Activated CD8-positive, alpha-beta memory T cell treated with anti-CD3 and anti-CD28 coated beads for 4 hours (primary cell): ENCODE measurements around the gene CSTPP1.
"Not testable (repeated sequence)": the region's sequence is repeated elsewhere in the genome, so short reads cannot be mapped to it uniquely, and the experiment has no call there.

ENCODE experiments used
- DNase-seq, 2 donors: peaks; one replicate each; pipeline ENCODE4 v3.0.0-alpha.2; 2020; ENCODE audit warnings: low read depth in 2 of 2

Gene CSTPP1

DNA sequence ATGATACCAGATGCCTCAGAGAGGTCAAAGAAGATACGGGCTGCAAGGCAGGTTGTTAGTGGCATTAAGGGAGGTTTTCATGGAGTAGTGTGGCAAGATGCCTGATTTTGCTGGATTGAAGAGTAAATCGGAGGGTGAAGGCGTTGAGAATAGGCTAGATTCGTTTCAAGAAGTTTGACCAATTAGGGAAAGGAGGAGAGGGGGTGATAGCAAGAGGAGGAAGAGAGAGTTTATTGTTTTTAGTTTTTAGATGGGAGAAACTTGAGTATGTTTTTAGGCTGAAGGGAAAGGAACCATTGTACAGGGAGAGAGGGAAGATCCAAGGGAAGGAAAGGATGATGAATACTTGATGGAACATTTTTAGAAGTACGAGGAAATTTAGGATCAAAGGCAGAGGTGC is 16.5 kb downstream of the CSTPP1 start:
- no peak for DNase-seq

DNA sequence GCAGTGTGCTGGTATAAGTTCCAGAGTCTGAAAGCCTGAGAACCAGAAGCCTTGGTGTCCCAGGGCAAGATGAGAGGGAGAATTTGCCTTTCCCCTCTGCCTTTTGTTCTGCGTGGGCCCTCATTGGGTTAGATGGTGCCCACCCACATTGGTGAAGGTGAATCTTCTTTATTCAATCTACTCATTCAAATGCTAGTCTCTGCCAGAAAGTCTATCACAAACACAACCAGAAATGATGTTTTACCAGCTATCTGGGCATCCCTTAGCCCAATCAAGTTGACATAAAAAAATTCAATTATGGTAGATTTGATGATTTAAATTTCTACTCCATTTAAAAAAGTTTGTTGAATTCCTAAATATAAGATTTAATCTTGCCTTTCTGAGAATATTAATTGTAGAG is 22.2 kb downstream of the CSTPP1 start:
- DNase-seq: no peak

DNA sequence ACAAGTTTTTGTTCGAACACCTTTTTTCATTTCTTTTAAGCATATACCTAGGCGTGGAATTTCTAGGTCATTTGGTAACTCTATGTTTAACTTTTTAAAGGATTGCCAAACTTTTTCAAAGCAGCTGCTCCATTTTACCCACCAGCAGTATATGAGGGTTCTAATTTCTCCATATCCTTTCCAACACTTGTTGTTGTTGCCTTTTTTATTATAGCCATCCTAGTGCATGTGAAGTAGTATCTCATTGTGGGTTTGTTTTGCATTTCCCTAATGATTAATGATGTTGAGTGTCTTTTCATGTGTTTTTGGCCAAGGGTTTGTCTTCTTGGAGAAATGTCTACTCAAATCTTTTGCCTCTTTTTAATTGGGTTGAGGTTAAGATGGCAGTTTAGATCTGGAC is 24.5 kb downstream of the CSTPP1 start:
- DNase-seq: no peak

DNA sequence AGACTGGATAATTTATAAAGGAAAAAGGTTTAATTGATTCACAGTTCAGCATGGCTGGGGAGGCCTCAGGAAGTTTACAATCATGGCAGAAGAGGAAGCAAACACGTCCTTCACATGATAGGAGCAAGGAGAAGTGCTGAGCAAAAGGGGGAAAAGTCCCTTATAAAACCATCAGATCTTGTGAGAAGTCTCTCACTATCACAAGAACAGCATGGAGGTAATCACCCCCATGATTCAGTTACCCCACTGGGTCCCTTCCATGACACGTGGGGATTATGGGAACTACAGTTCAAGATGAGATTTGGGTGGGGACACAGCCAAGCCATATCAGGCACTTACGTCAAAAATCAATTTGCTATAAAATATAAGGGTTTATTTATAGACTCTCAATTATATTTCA is 25.3 kb downstream of the CSTPP1 start:
- not testable (repeated sequence) for DNase-seq

DNA sequence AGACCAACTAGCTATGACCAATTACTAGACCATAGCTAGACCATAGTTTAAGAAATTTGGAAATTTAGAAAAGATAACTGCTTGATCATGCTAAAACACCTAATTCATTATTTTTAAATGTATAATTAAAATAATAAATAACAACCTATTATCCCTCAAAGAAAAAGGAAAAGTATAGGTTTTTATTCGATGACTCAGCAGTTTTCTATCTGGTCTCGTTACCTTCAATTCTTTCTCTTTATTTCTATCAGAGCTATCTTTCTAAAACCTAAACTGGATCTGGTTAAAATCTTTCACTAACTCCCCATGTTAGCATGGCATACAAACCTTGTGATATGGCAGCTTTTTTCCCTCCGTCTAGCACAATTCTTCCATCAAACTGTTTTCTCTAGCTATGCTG is 27.3 kb downstream of the CSTPP1 start:
- DNase-seq: no peak

DNA sequence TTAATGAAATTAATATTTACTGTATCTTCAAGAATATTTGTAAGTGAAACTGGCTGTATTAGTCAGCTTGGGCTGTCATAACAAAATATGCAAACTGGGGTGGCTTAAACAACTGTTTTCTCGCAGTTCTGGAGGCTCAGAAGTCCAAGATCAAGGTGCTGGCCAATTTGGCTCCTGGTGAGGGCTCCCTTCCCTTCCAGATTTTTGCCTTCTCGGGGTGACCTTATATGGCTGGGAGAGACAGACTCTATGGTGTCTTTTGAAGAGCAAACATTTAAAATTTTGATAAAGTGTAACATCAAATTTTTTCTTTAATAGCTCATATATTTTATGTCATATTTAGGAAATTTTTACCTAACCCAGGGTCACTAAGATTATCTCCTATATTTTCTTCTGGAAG is 30.2 kb downstream of the CSTPP1 start:
- no peak for DNase-seq

DNA sequence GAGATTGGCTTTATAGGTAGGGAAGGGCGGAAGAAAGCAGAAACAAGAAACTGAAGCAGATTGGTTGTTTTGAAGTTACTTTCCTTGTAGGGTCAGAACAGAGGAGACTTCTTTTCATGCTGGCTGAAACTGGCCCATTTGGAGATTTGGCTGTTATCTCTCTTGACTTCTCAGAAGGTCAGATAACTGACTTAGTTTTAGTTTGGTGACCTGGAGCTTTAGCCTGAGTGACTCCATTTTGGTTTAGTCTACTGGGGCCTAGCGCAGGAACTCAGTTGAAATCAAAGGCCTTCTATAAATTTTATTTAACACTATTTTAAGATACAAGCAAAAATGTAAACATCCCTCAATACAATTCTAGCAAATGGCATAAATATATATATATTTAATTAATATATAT is 31.4 kb downstream of the CSTPP1 start:
- DNase-seq: no peak

DNA sequence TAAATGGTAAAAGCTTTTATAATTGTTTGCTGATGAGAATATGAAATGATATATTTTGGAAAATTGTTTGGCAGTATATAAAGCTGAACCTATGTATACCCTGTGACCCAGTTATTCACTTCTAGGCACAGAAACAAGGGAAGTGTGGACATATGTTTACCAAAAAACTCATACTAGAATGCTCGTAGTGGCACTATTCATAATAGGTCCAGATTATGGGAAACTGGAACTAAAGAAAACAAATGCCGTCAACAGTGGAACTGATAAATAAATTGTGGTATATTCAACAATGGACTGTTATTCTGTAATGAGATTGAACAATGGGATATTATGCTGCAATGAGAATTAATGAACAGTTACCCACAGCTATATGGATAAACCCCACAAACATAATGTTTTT is 32.8 kb downstream of the CSTPP1 start:
- DNase-seq: no peak

DNA sequence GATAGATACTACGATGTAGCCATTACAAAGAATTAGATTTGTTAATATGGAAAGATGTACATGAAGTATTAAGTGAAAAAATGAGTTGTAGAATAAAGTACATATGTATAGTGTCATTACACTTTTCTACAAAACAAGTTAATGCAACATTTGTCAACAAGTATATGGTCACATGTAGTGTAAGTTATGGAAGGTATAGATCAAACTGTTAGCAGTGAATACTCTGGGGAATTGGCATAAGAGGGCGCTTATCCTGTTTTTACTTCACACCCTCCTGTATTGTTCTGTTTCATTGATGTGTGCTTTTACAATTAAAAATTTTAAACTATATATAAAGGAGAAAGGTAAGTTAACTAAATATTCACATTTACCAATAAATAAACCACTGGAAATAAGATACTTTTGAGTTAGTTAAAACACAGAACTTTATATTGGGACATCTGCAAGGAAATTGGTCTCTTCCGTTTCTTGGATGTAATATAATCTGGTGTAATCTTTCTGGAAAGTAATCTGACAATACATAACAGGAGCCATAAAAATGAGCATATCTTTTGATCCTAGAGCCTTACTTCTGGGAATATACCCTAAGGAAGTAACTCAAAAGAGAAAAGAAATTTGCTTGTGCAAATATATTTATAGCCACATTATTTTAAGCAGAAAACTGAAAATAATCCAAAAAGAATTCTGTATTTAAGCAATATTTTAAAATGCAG is 34.5 kb downstream of the CSTPP1 start:
- DNase-seq: no peak

DNA sequence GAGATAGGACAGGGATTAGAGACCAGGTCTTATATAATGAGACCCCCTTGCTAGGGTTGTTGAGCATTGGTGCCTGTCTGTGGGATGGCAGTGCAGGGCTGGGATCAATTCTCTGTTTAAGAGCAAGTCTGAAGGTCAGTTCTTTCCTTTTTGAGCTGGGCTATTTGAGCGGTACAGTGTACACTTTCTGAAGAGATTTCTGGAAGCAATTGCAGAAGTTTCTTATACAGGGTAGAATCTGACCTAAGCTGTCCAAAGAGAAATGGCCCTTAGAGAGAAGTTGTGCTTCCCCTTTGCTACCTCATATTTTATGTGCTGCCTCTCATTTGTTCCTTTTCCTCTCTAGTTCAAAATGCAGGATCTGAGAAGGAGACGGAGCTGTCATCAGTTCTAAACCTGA is 35.8 kb downstream of the CSTPP1 start:
- no peak for DNase-seq

DNA sequence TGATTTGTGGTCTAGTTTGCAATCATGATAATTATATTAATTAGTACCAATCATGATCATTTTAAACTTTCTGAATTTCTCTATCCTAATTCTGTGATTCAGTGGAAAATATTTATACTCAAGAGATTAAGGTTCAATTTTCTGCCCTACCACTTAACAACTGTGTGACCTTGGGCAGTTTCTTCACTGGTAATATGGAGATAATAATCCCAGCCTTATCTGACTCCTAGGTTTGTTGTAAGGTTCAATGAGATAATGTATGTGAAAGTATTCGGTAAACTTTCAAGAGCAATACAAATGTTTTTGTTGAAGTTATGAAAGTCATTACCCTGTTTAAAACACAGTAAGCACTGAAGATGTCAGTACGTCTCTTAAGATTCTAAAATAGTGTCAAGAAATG is 36.3 kb downstream of the CSTPP1 start:
- DNase-seq: no peak

DNA sequence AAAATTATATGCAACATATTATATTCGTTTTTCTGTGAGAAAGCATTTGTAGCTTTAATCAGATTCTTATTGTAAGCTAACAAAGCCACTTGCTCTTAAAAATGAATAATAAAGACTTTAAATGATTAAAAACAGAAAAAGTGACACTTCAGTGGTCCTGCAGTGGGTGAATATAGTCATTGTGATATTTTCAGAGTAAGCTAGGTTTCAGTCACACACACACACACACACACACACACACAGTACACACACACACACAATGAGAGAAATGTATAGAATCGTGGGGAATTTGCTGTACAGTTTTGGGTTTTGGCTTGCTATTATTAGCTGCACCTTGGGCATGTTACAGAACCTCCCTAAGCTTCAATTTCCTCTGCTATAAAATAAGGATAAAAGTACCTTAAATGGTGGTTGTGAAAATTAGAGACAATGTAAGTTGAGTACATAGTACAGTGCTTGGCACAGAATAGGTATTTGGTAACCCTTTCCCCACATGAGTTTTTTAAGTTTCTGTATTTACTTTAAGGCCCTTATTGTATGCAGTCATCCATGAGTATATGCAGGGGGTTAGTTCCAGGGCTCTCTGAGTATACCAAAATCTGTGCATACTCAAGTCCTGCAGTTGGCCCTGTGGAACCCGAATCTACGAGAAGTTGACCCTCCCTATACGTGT is 39.8 kb downstream of the CSTPP1 start:
- no peak for DNase-seq

DNA sequence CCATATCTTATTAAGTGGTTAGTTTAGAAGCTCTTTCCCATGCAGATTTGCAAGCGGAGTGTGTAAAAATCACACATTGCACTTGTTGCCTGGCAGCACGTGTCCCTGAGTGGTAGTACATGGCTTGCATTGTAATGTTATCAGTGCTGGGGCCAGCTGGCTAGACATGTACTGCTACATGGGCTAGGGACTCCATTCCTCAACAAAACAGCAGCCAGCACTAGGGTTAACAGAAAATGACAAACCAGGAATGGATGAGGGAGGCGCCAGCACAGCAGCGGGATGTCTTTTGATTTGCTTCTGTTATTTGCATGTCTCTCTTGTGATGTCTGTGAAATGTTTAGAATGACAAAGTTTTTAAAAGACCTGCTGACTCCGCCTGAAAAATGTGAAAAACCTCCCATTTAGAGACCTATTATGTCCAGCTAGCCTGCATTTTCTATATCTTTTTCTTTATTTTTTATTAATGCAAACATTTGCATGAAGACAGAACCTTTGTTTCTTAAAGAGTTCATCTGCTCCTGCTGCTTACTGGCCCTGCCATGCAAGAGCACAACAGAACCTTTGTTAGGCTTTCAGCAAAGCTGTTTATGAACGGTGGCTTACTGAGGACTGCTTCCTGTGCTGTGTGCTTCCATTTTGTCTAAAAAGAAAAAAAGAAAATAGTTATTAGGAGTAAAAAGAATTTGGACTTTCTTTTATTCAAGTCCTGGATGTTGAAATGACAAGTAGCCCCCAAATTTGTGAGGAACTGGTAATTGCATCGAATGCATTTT is 40.7 kb downstream of the CSTPP1 start:
- no peak for DNase-seq

DNA sequence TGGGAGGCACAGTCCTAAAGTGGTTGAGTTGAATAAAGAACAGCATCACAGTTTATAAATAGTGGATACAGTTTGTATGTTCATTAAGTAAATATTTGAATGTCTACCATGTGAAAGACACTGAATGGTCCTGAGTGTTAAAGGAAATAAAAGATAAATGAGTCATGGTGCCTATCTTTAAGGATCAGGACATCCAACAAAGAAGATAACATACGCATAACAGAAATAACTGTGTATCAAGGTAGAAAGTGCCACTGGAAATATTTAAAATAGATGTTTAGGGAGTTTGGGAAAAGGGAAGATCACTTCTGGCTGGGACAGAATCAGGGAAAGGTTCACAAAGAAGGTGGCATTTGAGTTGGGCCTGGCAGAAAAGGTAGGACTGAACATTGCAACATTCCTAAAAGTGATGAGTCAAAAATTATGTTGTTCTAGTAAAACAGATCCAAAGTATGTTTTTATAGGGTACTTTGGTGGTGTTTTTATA is 41.5 kb downstream of the CSTPP1 start:
- DNase-seq: no peak

DNA sequence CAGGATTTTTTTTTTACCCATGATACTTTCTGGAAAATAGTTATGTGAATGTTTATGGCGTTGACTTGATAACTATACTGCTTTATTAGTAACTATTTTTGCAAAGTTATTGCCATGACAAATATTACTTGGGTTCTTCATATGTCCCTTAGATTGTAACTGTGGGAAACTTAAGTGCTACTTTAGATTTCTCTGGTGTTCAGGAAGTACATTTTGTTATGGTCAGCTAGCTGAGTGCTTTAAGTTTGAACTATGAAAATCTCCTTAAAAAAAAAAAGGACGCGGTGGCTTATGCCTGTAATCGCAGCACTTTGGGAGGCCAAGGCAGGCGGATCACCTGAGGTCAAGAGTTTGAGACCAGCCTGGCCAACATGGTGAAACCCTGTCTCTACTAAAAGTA is 42.8 kb downstream of the CSTPP1 start:
- no peak for DNase-seq

DNA sequence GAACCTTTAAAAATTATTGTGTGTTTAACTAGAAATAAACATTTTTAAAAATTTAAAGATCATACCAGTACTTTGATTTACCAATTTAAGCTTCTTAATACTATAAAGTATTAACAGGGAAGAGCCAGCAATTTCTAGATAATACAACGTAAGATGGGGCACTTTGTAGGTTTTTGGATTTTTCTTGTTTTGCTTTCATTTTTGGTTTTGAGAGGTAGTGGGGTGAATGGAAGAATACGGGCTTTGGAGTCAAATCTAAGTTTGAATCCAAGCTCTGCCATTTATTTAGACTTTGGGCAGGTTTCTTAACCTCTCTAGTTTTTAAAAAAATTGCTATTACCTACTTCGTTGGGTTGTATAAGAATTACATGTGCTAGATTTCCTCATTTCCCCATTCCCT is 44.9 kb downstream of the CSTPP1 start:
- DNase-seq: no peak

DNA sequence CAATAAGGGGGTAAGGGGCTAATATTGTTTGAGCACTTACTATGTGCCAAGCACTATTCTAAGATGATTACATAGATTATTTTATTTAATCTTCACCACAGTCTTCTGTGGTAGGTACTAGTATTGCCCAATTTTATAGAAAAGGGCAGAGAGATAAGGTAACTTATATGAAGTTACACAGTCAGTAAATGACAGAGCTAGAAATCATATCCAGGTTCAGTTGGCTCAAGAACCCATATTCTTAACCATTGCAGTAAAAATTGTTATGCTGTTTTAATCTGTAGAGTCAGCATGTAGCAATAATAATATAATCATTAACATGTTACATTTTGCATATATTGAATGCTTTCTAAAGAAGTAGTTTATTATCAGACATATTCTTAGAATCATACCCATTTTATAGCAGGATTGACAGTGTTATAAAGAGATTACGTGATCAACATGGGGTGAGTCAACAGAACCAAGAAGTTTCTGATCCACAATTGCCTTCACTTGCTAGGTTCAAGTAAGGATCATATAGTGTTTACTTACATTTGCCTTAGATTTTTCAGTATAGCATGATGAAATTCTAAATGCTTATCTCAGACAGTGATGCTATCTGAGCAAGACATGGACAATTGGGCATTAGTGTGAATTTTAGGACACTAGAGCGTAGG is 46.4 kb downstream of the CSTPP1 start:
- no peak for DNase-seq

DNA sequence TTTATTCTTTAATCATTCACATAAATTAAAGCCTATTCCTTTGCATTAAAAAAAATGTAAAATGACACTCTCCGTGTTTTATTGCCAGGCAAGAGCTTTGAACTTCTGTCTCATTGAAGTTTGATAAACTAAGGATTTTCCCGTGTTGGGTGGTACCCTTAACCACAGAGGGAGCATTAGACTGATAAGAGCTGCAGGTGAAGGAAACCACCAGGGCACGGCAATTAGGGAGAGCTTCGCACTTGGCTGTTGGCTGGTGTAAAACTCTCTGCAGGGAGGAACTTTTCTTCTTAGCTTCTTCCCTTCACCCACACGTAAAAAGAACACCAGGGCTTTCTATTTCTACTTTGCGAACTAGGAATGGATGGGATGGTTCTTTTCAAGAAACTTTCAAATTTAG is 47.0 kb downstream of the CSTPP1 start:
- DNase-seq: no peak

DNA sequence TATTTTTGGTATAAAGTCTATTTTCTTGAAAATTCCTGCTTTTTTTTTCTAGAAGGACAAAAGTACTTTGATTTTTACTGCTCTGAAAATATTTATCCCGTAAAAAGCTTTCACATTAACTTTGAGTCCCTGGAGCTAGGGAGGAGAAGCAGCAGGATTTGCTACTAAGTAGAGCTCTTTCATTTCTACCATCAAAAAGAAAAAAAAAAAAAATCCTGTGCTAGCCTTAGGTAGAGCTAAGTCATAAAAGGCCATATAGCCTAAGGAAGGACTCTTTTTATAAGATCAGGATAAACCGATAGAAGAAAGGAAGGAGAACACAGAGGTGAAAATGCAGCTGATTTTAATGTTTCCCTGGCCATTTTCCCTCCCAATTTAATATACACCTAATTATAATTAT is 48.0 kb downstream of the CSTPP1 start:
- no peak for DNase-seq

DNA sequence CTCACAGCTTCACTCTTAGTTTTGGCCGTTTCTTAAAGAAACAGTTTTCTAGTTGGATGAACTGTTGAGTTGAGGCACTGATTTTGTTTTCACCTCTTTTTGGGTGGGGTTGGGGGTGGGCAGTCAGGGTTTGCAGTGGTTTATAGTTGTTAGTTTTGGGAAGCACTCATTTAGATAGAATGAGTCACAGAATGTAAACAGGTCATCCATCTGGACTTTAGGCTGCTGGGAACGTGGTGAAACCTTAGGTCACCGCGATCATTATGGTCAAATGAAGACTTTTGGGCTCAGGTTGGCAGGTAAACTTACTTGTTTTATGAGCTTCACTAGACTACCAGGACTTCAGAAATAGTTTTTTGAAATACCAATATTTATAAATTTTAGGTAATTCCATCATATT is 48.4 kb downstream of the CSTPP1 start:
- no peak for DNase-seq

DNA sequence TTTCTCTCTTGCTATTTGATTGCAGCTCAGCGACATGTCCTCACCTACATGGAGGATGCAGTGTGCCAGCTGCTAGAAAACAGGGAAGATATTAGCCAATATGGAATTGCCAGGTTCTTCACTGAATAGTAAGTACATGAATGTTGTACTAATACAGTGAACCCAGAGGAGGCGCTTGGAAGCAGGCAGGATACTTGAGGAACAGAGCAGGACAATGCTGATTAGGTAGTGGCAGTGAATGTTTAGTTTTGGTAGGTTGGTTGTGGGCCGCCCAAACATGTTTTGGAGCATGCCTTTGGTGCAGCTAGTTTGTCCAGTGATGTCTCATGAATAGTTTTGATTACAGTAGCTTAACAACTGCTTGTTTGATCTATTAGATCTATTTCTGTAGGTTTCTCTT is 50.6 kb downstream of the CSTPP1 start:
- DNase-seq: no peak

DNA sequence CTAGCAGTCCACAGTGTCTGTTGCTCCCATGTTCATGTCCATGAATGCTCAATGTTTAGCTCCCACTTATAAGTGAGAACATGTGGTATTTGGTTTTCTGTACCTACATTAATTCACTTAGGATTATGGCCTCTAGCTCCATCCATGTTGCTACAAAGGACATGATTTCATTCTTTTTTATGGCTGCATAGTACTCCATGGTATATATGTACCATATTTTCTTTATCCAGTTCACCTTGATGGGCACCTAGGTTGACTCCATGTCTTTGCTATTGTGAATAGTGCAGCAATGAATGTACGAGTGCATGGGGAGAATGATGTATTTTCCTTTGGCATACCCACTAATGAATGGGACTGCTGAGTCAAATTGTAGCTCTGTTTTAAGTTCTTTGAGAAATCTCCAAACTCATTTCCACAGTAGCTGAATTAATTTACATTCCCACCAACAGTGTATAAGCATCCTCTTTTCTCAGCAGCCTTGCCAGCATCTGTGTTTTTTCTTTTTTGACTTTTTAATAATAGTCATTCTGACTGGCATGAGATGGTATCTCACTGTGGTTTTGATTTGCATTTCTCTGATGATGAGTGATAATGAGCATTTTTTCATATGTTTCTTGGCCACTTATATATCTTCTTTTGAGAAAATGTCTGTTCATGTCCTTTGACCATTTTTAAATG is 53.4 kb downstream of the CSTPP1 start:
- DNase-seq: not testable (repeated sequence)
